Activated naive CD4-positive, alpha-beta T cell treated with anti-CD3 and anti-CD28 coated beads, Interleukin-2, amount 50 U/mL, for 16 hours (primary cell): ENCODE data around the gene DNAJB6.

Experiments used
- DNase-seq: peaks from one replicate; pipeline ENCODE4 v3.0.0-alpha.2; 2020

The DNAJB6 gene

DNA sequence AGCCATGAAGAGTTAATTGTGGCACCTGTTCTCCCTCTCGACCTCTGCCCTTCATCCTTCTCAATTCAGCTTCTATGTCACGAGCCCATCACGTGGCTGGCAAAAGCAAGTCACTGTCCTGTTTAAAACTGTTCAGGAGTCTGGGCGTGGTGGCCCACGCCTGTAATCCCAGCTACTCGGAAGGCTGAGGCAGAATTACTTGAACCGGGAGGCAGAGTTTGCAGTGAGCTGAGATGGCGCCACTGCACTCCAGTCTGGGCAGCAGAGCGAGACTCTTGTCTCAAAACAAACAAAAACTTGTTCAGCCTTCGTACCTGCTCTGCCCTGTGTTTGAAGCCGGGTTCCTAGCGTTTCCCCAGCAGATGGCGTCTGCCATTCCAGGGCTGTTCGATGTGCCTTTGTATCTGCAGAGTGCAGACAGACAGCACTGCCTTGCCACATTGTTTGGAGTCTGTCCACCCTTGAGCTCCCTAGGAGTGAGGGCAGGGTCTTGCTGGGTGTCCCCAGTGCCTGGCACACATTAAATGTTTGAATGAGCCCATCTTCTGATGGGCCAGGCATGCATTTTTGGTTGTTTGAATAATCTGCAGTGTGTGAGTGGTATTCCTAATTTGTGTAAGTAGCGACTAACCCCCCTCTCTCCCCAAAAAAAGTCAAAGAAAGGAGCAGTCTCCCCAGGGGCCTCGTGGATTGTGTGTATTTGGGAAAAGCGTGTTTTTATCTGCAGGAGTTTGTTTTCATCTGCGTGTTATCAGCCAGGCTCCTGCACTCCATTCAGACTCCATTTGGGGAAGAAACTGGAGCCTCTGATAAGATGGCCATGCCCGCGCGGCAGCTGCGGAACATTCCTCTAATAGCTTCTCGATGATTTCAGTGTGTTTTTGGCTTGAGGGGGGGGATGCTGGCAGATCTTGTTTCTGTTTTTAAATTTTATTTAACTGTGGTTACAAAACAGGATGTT, 61.2 kb downstream of the DNAJB6 start:
- no peak for DNase-seq

DNA sequence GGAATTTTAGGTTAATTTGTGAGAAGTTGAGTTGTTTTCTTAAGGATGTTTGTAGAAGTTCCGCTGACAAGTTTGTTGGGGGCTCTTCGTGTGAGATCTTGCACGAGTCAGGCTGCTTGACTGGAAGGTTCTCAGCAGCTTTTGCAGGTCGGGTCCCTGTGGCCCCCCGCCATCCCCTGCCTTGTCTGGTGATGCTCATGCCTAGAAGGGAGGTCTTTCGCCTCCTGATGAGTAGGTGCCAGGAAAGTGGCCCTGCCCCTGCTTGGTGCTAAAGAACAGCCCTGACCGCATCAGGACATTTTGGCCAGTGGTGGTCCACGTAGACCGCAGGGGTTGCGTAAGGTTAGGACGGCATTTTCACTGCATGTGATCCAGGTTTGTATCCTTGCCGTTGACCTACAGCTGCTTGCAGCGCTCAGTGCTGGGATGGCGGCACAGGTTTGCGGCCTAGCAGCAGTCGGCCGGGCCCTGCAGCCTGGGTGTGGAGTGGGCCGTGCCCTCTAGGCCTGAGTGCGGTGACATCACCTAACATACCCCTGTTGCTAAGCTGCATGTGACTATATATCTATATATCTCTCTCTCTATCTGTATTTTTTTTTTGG, 62.4 kb downstream of the DNAJB6 start:
- DNase-seq = no peak

GRCh38 chr7:157400171-157400860, 63.5 kb downstream of the DNAJB6 start:
- DNase-seq = no peak

DNA sequence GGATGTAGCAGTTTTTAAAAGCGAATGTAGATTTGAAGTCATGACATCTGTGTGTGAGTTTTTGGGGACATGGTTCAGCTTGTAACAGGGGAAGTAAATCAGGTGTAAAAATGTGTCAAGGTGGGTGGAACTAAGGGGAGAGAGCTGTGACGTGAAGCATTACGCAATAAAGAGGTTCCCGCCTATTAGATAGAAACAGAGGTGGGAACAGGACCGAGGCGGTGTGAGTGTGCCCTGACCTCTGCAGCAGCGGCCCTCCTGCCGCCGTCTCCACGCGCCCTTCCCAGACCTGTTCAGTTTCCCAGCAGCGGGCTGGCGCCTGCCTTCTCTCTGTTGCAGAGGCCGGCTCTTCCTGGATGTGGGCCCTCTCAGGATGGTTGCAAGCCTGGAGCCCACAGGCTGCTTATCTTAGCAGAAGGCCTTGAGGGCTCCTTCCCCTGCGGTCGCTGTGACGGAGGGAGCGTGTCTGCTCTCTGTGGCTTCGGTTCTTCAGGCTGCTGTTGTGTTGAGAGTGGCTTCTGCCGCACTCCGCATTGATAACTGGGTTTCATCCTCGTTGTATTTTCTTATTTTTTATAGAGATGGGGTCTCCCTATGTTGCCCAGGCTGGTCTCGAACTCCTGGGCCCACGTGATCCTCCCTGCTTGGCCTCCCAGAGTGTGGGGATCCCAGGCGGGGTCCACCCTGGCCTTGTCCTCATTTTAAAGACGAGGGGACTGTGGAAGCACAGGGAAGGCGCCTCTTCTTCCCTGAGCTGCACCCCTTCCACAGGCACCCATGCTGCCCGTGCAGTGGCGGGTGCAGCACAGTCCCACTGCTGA, 65.0 kb downstream of the DNAJB6 start:
- no peak for DNase-seq

DNA sequence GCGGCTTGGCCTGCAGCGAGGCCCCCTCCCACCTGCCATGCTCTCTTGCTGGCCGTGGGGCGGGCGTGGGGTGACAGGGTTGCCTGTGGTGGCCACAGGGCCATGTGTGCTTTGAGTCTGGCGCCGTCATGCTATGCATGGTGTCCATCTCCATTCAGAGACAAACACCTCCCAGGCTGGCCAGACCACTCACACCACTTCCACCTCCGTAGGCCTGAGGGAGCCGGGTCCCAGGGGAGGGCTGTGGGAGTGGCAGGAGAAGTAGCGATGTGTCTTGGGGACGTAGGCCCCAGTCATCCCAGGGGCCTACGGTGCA, 65.5 kb downstream of the DNAJB6 start:
- DNase-seq = no peak

- DNase-seq = no peak
Measured at GRCh38 chr7:157402911-157403534, 66.2 kb downstream of the DNAJB6 start.

DNA sequence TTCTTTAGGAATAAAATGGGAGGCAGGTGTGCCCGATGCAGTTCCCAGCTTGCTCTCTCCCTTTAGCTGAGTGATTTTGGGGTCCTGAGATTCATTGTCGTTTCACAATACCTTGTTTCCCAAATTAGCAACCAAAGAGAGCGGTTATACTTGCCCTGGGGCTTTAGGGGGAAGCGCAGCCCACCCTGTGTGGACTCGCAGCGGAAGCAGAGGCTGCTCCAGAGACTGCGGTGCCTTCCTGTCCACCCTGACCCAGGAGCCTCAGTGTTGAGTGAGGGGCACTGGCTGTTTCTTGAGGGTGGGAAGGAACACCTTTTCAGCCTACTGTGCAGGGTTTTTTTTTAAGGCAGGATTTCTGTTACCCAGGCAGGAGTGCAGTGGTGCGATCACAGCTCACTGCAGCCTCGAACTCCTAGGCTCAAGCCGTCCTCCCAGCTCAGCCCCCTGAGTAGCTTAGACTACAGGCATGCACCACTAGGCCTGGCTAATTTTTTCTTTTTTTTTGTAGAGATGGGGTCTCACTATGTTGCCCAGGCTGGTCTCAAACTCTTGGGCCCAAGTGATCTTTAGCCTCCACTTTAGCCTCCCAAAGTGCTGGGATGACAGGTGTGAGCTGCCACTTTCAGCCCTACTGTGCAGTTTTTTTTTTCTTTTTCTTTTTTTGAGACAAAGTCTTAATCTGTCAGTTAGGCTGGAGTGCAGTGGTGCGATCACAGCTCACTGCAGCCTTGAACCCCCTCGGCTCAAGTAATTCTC, 67.0 kb downstream of the DNAJB6 start:
- no peak for DNase-seq

GRCh38 chr7:157404845-157405481, 68.2 kb downstream of the DNAJB6 start:
- DNase-seq = no peak

DNA sequence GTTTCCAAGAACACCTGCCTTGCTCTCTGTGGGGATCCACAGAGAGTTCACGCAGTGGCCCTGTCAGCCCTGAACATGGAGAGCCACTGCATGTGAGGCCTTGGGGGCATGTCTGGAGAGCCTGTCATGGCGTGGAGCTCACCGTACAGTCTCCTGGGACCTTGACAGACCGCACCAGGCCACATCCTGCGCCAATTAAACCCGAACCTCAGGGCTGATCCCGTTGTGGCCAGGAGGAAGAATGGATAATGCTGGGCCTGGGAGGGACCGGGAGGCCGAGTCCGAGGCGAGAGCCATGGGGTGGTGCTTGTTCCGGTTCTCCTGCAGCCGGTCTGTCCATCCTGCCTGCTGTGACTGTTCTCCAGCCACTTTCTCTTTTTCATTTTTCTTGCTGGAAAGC, 68.7 kb downstream of the DNAJB6 start:
- DNase-seq = no peak

DNA sequence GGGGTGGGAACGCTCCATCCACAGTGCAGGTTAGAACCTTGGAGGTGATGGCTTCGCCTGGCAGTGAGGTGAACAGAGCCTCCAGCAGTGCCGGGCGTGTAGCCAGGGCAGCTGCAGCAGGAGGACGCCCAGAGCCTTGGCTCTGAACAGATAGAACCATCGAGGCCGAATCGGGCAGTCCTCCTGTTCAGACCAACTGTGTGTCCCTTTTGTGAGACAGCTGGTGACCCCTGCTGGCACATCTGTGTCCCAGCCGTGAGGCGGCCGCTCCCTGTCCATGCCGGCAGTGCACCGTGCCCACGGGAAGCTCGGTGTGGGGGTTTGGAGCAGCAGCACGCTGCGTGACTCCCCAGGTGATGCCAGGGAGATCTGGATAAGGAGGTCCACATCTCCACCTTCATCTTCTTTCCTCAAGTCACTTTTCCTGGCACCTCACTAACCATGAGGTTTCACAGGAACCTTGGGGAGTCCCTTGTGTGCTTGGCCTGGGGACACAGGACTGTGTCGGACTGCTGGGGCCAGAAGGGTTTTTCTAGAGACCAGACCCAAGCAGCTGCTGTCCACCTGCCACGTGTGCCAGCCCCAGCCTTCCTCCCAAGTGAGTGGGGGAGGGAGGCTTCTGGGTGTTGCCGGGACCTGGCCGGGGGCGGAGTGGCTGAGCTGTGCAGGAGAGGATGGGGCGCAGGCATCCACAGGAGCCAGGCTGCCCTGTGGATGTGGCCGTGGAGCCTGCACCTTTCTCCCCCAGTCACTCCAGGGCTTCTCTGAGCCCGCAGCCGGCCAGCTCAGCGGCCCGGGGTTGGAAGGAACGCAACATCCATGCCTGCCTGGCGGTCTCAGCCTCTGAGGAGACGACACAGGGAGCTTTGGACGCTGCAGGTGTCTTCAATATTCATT, 69.4 kb downstream of the DNAJB6 start:
- no peak for DNase-seq

DNA sequence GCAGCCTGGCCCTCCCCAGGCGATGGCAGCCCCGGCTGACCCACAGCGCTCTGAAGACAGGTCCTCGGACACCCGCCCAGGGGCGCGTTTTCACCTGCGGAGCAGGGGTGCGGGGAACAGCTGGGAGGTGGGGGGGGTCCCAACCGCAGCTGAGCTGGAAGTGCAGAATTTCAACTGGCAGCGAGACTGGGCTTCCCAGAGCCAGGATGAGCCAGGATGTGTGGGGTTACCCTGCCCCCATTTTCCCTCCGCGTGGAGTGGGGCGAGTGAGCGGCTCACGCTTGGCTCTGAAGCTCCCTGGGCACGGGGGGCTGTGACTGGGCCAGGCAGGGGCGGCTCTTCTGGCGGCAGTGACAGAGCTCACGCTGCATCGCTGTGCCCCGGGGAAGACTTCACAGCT, 70.2 kb downstream of the DNAJB6 start:
- DNase-seq = no peak

DNA sequence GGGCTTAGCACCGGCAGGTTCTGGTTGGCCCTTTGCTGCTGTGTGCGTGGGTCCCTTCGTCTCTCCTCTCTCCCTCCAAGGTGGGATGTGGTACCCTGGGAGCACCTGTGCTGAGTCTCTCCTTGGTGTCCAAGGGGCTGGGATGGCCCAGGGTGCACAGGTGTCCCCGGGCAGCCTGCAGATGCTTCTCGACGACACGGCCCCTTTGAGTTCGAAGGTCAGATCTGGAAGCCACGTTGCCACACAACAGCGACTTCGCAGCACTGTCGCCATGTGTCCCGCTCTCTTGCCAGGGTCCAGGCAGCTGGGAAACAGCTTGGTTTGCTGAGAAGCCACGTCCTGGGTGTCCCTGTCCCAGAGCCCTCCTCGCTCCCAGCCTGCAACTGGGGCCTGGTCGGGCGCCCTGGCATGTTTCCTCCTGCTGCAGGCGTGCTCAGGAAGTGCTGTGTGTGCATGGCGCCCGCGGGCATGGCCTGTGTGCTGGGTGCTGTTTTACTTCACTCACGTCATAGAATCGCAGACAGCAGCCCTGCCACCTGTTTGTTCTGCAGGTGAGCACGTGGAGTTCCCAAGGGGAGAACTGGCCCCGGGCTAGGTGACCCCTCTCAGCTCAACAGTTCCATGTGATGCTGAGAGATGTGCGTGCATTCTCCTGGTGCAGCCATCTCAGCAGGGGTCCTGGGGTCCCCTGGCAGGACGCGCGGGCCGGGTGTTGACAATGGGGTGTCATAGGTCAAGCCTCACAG, 70.9 kb downstream of the DNAJB6 start:
- no peak for DNase-seq

GRCh38 chr7:157408258-157409101, 71.7 kb downstream of the DNAJB6 start:
- no peak for DNase-seq

GRCh38 chr7:157409149-157409752, 72.4 kb downstream of the DNAJB6 start:
- no peak for DNase-seq

GRCh38 chr7:157409753-157410727, 73.2 kb downstream of the DNAJB6 start:
- DNase-seq = no peak

GRCh38 chr7:157410831-157411556, 74.2 kb downstream of the DNAJB6 start:
- DNase-seq = no peak
